Activated B cell treated with CpG ODN at 0.5 μM for 24 hours (primary cell): ENCODE results near the gene TMEM51. TPM values are rescaled to one million over a fixed set of nuclear protein-coding genes. Genes with fewer than 3 reads are reported as not detected.

Experiments used
- ATAC-seq: fragments of 200-7000 bp; cut with Tn5 transposase; one replicate; pipeline ENCODE4 v1.10.0; 2021; ENCODE audit warnings: low read depth, mild to moderate bottlenecking, moderate library complexity
- CTCF ChIA-PET: fragments of 350-600 bp; sonication (Branson Sonifier 250); formaldehyde crosslinking; loops from one replicate; lab custom pipeline; 2021; ENCODE audit warnings: antibody characterized with exemption; lab: Charles Lee
- POLR2A ChIA-PET: fragments of 350-600 bp; sonication (Branson Sonifier 250); formaldehyde crosslinking; loops from one replicate; lab custom pipeline; 2021; ENCODE audit warnings: antibody characterized with exemption; lab: Charles Lee
- DNase-seq: peaks from one replicate; pipeline ENCODE4 v3.0.0; 2022
- H3K27ac Mint-ChIP-seq: one replicate; pipeline ENCODE4 v1.8.0; 2020; ENCODE audit warnings: mixed read lengths
- H3K27me3 Mint-ChIP-seq: one replicate; pipeline ENCODE4 v1.8.0; 2021; ENCODE audit warnings: mixed read lengths
- H3K36me3 Mint-ChIP-seq: one replicate; pipeline ENCODE4 v1.8.0; 2021; ENCODE audit warnings: low read depth, mixed read lengths
- H3K4me1 Mint-ChIP-seq: one replicate; pipeline ENCODE4 v1.8.0; 2021; ENCODE audit warnings: mixed read lengths
- H3K4me3 Mint-ChIP-seq: one replicate; pipeline ENCODE4 v1.8.0; 2020; ENCODE audit warnings: mild to moderate bottlenecking, mixed read lengths
- H3K9me3 Mint-ChIP-seq: one replicate; pipeline ENCODE4 v1.8.0; 2020; ENCODE audit warnings: mixed read lengths
- CTCF ChIP-seq: fragments of 200-600 bp; IDR thresholded peaks from one replicate; pipeline ENCODE4 v1.8.0; 2022; ENCODE audit warnings: antibody characterized with exemption, mild to moderate bottlenecking
- intact Hi-C: fragments of 100-400 bp; cut with micrococcal nuclease; formaldehyde crosslinking; loops from one replicate; pipeline ENCODE4 v1.15.1; 2024
- total RNA-seq: library from RNA; stranded (reverse); gene quantifications from 2 replicates; pipeline ENCODE4 v1.2.3, GENCODE V29; 2022

TMEM51 gene
- total RNA-seq, 1 donor from 2014 or later: not detected

- Mint-ChIP-seq H3K4me3 (no peak overlapping the region), H3K27me3 (peaks cover 21% of the 10 kb centered on the region), H3K27ac (no peak overlapping the region), H3K4me1 (no peaks in the 10 kb centered on the region), H3K9me3 (no peaks in the 10 kb centered on the region), H3K36me3 (no peaks in the 10 kb centered on the region)
- DNase-seq: no peak
- CTCF ChIA-PET: no interaction called here
- TF ChIP-seq CTCF: no peak
- intact Hi-C loops: no loop called here
- POLR2A ChIA-PET: no interaction called here
- ATAC-seq: no peak
These were observed 28.0 kb downstream of the TMEM51 start for GRCh38 chr1:15181564-15181963.

GRCh38 chr1:15184436-15185241 lies 31.1 kb downstream of the TMEM51 start:
- no peak for ATAC-seq
- ChIA-PET POLR2A (no interaction called here), CTCF (no interaction called here)
- peaks cover 23% of the 10 kb centered on the region for H3K27me3 Mint-ChIP-seq
- H3K4me1 Mint-ChIP-seq: no peaks in the 10 kb centered on the region
- TF ChIP-seq CTCF: no peak
- no peak overlapping the region for H3K27ac Mint-ChIP-seq
- no peak overlapping the region for H3K4me3 Mint-ChIP-seq
- no peaks in the 10 kb centered on the region for H3K36me3 Mint-ChIP-seq
- no peak for DNase-seq
- H3K9me3 Mint-ChIP-seq: no peaks in the 10 kb centered on the region
- intact Hi-C loops: no loop called here

DNA sequence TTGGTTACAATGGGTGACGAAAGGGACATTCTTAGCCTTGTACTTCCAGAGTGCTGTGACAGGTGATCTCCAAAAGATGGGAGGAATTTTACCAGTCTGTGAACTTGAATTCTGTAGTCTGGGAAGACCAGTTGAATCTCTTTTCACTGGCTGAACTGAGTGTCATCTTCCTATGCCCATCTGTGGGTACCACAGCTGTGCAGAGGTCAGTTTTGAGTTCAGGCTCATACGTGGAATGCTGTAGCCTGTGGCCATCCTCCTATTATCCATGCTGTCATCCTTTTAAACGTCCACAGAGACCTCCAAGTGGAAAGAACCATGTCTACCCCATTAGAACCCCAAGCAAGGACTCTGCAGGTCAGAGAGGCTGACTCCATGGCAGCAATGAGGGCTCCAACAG lies 32.1 kb downstream of the TMEM51 start:
- CTCF ChIA-PET: no interaction called here

GRCh38 chr1:15186073-15186845 lies 32.7 kb downstream of the TMEM51 start:
- intact Hi-C loops: no loop called here
- ATAC-seq (no peak), DNase-seq (no peak)
- no peaks in the 10 kb centered on the region for H3K9me3 Mint-ChIP-seq
- H3K27ac Mint-ChIP-seq: no peak overlapping the region
- no peak for TF ChIP-seq CTCF
- no peak overlapping the region for H3K4me3 Mint-ChIP-seq
- H3K27me3 Mint-ChIP-seq: peaks cover 23% of the 10 kb centered on the region
- H3K4me1 Mint-ChIP-seq: no peaks in the 10 kb centered on the region
- CTCF ChIA-PET: no interaction called here
- no peaks in the 10 kb centered on the region for H3K36me3 Mint-ChIP-seq
- POLR2A ChIA-PET: no interaction called here

More for the DNA sequence above, 32.1 kb downstream of the TMEM51 start:
- intact Hi-C loops: no loop called here
- Mint-ChIP-seq H3K4me3 (no peak overlapping the region), H3K27ac (no peak overlapping the region), H3K27me3 (peaks cover 23% of the 10 kb centered on the region), H3K9me3 (no peaks in the 10 kb centered on the region), H3K36me3 (no peaks in the 10 kb centered on the region), H3K4me1 (no peaks in the 10 kb centered on the region)
- POLR2A ChIA-PET: no interaction called here
- TF ChIP-seq CTCF: no peak
- ATAC-seq (no peak), DNase-seq (no peak)

DNA sequence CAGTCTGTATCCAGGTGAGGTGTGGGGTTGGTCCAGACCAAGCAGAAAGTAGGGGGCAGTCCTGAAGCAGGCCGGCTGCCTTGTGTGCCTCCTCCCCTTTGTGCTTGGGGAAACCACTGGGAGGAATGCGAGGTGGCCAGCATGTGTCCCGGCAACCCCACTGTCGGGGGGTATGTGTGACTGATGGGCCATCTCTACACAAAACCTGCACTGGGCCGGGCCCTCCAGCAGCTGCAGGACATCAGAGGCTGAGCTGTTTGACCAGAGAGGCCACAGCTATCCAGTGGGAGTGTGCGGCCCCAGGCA lies 33.3 kb downstream of the TMEM51 start:
- ATAC-seq: no peak
- no peak for TF ChIP-seq CTCF
- H3K27ac Mint-ChIP-seq: no peak overlapping the region
- H3K4me3 Mint-ChIP-seq: no peak overlapping the region
- intact Hi-C loops: no loop called here
- no peak for DNase-seq
- H3K4me1 Mint-ChIP-seq: no peaks in the 10 kb centered on the region
- ChIA-PET POLR2A (no interaction called here), CTCF (no interaction called here)
- peaks cover 23% of the 10 kb centered on the region for H3K27me3 Mint-ChIP-seq
- no peaks in the 10 kb centered on the region for H3K36me3 Mint-ChIP-seq
- H3K9me3 Mint-ChIP-seq: no peaks in the 10 kb centered on the region
